NB4 (cell line): Measurements from ENCODE around the gene SFMBT2.

Experiments used
- DNase-seq: peaks from one replicate; pipeline ENCODE4 v3.0.0; 2010; ENCODE audit warnings: low read depth
- H3K4me3 ChIP-seq: one replicate; pipeline ENCODE4 v1.5.1; 2011; ENCODE audit warnings: mild to moderate bottlenecking, low read depth, low read length, moderate library complexity
- CTCF ChIP-seq: IDR thresholded peaks from one replicate; pipeline ENCODE4 v1.5.1; 2012; ENCODE audit warnings: low read depth, low read length
- MAX ChIP-seq: IDR thresholded peaks from 2 replicates; pipeline ENCODE4 v1.6.1; 2011; ENCODE audit warnings: low read depth, low read length
- MYC ChIP-seq: IDR thresholded peaks from 2 replicates; pipeline ENCODE4 v1.6.1; 2011; ENCODE audit warnings: low read depth, low read length
- POLR2A ChIP-seq: IDR thresholded peaks from 2 replicates; pipeline ENCODE4 v1.6.1; 2011; ENCODE audit warnings: mild to moderate bottlenecking; ENCODE audit not compliant: insufficient read length; ENCODE audit errors: extremely low read depth

The SFMBT2 gene

GRCh38 chr10:7283246-7283645 lies 127.6 kb downstream of the SFMBT2 start:
- H3K4me3 ChIP-seq = no peak overlapping the region
- no peak for DNase-seq
- no peak for TF ChIP-seq CTCF
- no peak for TF ChIP-seq MYC
- TF ChIP-seq MAX = no peak
- no peak for TF ChIP-seq POLR2A

GRCh38 chr10:7282457-7282856 lies 128.4 kb downstream of the SFMBT2 start:
- H3K4me3 ChIP-seq = no peak overlapping the region
- DNase-seq = no peak
- TF ChIP-seq MYC (no peak), CTCF (no peak), POLR2A (no peak), MAX (no peak)

- no peak overlapping the region for H3K4me3 ChIP-seq
- no peak for DNase-seq
- TF ChIP-seq POLR2A (no peak), MYC (no peak), CTCF (no peak), MAX (no peak)
Observed at GRCh38 chr10:7281429-7281828, 129.4 kb downstream of the SFMBT2 start.

GRCh38 chr10:7279303-7279702 lies 131.5 kb downstream of the SFMBT2 start:
- TF ChIP-seq CTCF (no peak), MYC (no peak), POLR2A (no peak)
- no peak for DNase-seq
- H3K4me3 ChIP-seq = no peak overlapping the region

GRCh38 chr10:7277867-7278266 lies 133.0 kb downstream of the SFMBT2 start:
- DNase-seq = no peak
- no peak overlapping the region for H3K4me3 ChIP-seq
- TF ChIP-seq MAX (no peak), MYC (no peak), POLR2A (no peak), CTCF (no peak)

- TF ChIP-seq POLR2A = no peak
- no peak for TF ChIP-seq CTCF
- no peak for TF ChIP-seq MAX
- no peak for TF ChIP-seq MYC
- H3K4me3 ChIP-seq = no peak overlapping the region
- DNase-seq = no peak
Observed at GRCh38 chr10:7277432-7277831, 133.4 kb downstream of the SFMBT2 start.
